HG03565 (cell line): ENCODE measurements around the gene SULT1C2.

Source experiments
- ATAC-seq: cut with Tn5 transposase; IDR thresholded peaks from one replicate; pipeline ENCODE4 v1.9.1; 2021; ENCODE audit warnings: mild to moderate bottlenecking, moderate library complexity; ENCODE audit not compliant: unreplicated experiment

Gene SULT1C2

DNA sequence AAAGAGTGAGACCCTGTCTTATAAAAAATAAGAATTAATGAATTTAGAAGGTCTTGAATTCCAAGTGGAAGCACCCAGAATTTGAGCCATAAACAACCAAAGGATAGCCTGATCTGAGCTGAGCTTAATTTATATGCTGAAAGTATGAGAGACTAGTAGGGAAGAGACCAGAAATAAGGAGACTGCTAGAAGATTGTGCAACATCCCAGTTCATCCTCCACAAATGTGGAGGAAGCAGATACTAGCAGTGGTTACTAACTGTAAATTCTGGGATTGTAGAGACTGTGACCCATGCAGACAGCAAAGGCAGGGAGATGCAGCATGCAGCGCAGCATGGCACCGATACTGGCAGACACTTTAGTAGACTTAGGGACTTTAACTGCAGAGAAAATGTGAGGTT lies 1.5 kb upstream of the SULT1C2 start:
- no peak for ATAC-seq

- ATAC-seq, result no peak
These were observed 5.2 kb downstream of the SULT1C2 start for GRCh38 chr2:108293850-108294249.

DNA sequence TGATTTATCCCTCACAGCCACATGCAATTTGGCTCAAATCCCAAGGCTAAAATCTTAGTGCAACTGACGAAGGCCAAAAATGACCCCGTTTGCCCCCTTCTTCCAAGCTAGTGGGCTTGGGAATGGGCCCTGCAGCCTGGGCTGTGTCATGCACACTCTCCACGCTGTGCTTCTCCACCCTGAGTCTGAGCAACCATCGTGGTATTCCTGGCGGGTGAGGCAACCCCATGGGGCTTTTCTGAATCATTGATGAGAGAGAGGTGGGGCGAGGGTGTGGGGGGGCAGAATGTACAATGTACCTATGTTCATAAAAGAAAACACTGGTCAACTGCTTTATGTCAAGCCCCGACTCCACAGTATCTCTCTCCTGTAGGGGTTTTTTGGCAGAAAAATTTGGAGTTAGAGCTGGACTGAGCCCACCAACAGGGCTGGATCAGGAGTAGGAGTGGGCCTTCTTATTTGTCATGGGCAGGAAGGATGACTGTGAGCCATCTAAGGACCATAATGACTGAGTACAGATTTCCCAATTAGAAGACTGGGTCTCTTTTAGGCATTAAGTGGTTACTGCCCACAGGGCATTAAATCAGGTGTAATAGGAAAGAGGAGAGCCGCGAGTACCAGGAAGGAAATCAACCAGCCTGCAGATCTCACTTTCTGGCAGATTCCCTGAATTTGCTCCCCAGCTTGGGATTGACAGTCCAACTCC lies 8.9 kb downstream of the SULT1C2 start:
- no peak for ATAC-seq

DNA sequence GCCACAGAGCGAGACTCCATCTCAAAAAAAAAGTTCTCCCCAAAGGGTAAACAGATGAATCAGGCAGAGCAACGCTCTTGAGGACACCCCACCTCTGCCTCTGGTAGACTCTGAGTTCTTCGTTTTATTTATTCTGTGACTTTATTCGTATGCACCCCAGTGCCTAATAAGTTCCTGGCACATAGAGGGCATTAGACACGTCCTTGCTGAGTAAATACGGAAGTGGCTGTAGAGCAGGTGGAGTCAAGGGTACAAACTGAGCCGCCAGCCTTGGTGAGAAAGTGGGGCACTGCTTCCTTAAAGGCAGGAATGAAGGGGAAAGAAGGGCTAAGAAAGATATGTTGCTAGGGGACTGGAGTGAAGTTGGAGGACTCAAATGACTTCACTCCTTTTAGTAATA lies 12.9 kb downstream of the SULT1C2 start:
- ATAC-seq, result no peak

- peak; percentile 84 for ATAC-seq
These were observed 16.3 kb downstream of the SULT1C2 start for GRCh38 chr2:108304975-108305374.

GRCh38 chr2:108305901-108306300 lies 17.2 kb downstream of the SULT1C2 start:
- no peak for ATAC-seq

GRCh38 chr2:108309903-108310302 lies 21.2 kb downstream of the SULT1C2 start:
- ATAC-seq, result no peak

- ATAC-seq, result no peak
These were observed 26.0 kb downstream of the SULT1C2 start for GRCh38 chr2:108314586-108315296.

- no peak for ATAC-seq
These were observed 26.8 kb downstream of the SULT1C2 start for GRCh38 chr2:108315444-108315934.

DNA sequence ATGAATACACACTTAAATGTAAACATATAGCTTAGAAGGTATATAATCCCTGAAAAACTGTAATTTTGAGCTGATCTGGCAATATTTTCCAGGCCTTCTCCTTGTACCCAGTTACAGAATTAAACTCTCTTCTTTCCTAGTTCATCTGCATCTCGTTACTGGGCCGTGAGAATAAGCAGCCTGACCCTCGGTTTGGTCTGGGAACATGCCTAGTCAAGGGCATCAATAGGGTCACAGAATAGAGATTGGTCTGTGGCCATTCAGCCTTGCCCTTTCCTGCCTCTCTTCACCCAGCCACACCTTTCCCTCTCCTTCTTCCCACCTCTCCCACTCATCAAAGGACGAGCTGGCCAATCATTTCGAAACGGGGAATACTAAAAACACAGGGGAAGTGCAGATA lies 27.3 kb downstream of the SULT1C2 start:
- ATAC-seq, result no peak

DNA sequence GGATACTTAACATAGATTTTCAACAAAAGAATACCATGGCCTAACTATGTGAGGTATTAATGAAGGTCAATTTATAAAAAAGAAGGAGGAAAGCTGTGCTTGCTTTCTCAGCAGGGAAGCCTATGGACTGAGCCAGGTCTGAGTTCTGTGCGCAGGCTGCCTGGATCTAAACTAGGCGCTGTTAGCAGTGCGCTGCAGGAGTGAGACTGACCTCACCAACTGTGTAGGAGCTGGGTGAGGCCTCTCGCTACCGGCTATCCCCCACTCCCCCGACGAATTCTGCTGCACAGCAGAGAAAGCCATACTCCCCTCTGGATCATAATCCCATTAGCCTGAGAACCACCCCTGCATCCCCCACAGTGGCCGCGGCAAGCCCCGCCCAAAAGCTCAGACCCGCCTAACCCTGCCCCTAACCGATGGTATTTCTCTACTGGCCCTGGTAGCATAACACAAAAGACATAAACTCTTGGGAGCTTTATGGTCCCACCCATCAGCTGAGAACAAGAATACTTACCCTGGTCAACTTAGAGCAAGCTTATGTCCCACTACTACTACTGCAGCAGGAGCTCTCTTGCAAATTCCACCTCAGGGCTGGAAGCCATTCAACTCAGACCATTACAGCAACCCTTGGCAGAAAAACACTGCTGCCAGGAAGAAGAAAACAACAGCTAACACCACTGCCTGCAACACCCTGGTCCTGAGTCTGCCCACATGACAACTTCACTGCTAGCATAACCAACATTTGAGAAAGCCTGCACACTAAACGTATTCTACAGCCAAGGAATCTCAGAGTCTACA lies 28.0 kb downstream of the SULT1C2 start:
- ATAC-seq, result no peak

- no peak for ATAC-seq
These were observed 31.7 kb downstream of the SULT1C2 start for GRCh38 chr2:108320326-108320922.

DNA sequence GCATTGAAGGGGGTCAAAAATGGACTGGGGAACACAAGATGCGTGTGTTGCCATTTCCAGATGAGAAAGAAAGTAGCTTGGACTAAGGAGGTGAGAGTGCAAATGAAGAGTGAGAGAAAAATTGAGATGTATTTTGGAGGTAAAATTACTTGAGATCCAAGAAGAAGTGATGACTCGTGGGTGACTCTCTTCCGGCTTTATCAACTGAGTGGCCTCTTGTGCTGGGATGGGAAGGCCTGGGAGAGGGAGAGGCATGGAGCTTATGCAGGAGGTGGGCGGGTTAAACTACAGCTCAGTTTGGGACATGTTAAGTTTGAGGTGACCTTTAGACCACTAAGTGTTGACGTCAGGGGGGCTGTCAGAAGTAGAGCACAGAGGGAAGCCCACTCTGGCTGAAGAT lies 34.9 kb downstream of the SULT1C2 start:
- ATAC-seq, result no peak

- no peak for ATAC-seq
These were observed 36.0 kb downstream of the SULT1C2 start for GRCh38 chr2:108324531-108325255.

GRCh38 chr2:108325756-108326155 lies 37.1 kb downstream of the SULT1C2 start:
- ATAC-seq, result no peak

- no peak for ATAC-seq
These were observed 41.1 kb downstream of the SULT1C2 start for GRCh38 chr2:108329771-108330170.

DNA sequence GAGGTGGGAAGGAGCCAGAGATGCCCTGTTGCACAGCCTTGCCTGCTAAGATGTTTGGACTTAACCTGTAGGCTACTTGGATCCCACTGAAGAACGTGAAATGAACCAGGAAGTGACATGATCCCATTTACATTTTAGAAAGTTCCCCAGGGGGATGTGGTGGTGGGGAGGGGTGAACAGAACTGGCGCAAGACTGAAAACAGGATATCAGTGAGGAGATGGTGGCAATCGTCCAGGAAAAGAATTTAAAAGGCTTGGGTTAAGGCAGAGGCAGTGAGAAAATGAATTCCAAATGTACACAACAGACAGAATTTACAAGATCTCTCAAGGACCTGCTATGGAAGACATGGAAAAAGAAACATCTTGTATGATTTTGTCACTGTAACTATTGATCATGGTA lies 42.3 kb downstream of the SULT1C2 start:
- no peak for ATAC-seq

DNA sequence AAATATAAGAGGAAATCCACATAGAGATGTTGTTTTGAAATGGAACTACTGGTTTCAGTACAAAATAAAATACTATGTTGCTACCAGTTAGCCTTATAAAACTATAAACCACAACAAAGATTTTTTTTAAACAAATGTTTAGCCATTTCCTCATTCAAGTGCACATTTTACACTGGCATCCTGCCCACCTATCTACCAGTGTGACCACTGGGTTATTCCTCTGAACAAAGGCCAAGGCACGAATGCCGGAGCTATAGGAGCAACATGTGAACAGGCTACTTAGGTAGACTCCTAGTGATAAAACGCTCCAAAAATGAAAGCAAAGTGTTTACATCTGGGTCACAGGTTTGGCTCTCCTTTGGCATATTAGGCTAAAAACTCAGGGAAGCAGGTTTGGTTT lies 57.3 kb downstream of the SULT1C2 start:
- ATAC-seq, result no peak

- ATAC-seq, result no peak
These were observed 58.1 kb downstream of the SULT1C2 start for GRCh38 chr2:108346827-108347226.

GRCh38 chr2:108347786-108348185 lies 59.1 kb downstream of the SULT1C2 start:
- ATAC-seq, result no peak
